HCT116 (cell line): ENCODE data around the gene KRT77.

Experiments
- CEBPB ChIP-seq: IDR thresholded peaks from 2 replicates; pipeline ENCODE4 v1.6.1; 2012; ENCODE audit warnings: low read depth
- EZH2 ChIP-seq: fragments of 200-600 bp; sonication (generic); IDR thresholded peaks from 2 replicates; pipeline ENCODE4 v1.6.1; 2017; ENCODE audit warnings: antibody characterized with exemption, mixed run types
- EZH2phosphoT487 ChIP-seq: fragments of 200-600 bp; IDR thresholded peaks from 2 replicates; pipeline ENCODE4 v1.6.1; 2018; ENCODE audit warnings: antibody characterized with exemption, borderline replicate concordance
- JUND ChIP-seq: IDR thresholded peaks from 2 replicates; pipeline ENCODE4 v1.6.1; 2012
- POLR2A ChIP-seq: IDR thresholded peaks from 2 replicates; pipeline ENCODE4 v1.7.0; 2011; ENCODE audit warnings: borderline replicate concordance; ENCODE audit not compliant: insufficient read depth, insufficient read length; ENCODE audit errors: extremely low read depth
- POLR2AphosphoS5 ChIP-seq: IDR thresholded peaks from 2 replicates; pipeline ENCODE4 v1.6.1; 2011; ENCODE audit warnings: mild to moderate bottlenecking, low read depth, low read length, moderate library complexity
- REST ChIP-seq: IDR thresholded peaks from 2 replicates; pipeline ENCODE4 v1.6.1; 2012; ENCODE audit warnings: low read depth
- TCF7L2 ChIP-seq: IDR thresholded peaks from 2 replicates; pipeline ENCODE4 v1.7.0; 2011; ENCODE audit warnings: borderline replicate concordance, inconsistent platforms; ENCODE audit not compliant: insufficient read depth, insufficient read length; ENCODE audit errors: extremely low read depth
- ZBTB33 ChIP-seq: IDR thresholded peaks from 2 replicates; pipeline ENCODE4 v1.6.1; 2011; ENCODE audit warnings: mild to moderate bottlenecking, low read length, moderate library complexity; ENCODE audit not compliant: insufficient replicate concordance; ENCODE audit errors: extremely low read depth
- ZNF274 ChIP-seq: fragments of 200-500 bp; sonication (Bioruptor generic); IDR thresholded peaks from 2 replicates; pipeline ENCODE4 v1.6.1; 2014; ENCODE audit warnings: mild to moderate bottlenecking, low read depth, low read length, inconsistent platforms
- TF ChIP-seq, protein P1 (sequence below), 3 experiments: fragments of 200-600 bp in 1 of 3; sonication (generic) in 1 of 3; IDR thresholded peaks in 2 of 3; conservative IDR thresholded peaks in 1 of 3; 2 replicates each; pipeline ENCODE4 v1.5.1; 2012 to 2017; ENCODE audit warnings: low read depth in 2 of 3, low read length in 2 of 3, antibody characterized with exemption in 1 of 3, borderline replicate concordance in 1 of 3, control low read depth in 1 of 3, mild to moderate bottlenecking in 1 of 3, mixed read lengths in 1 of 3, mixed run types in 1 of 3, moderate library complexity in 1 of 3; ENCODE audit not compliant: insufficient read depth in 1 of 3
- TF ChIP-seq, protein P2 (sequence below): IDR thresholded peaks from 2 replicates; pipeline ENCODE4 v1.6.1; 2012

DNA sequence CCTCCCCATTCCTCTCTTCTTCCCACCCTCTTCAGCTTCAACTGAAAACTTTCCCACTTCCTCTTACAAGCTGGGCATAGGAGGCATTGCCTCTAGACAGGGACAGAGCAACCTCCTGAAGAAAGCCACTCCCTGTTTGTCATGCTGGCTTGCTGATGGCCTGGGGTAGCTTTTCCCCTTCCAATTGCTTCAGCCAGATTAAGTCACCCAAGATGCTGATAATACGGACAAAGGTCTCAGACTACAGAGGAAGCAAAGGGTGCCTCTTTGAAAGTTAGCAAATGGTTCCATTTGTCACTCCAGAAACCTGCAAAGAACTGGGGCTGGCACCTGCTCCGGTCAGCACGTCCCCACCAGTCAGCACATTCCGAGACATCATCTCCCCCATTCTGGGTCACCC lies 57.3 kb downstream of the KRT77 start:
- TF ChIP-seq, protein P1, sequence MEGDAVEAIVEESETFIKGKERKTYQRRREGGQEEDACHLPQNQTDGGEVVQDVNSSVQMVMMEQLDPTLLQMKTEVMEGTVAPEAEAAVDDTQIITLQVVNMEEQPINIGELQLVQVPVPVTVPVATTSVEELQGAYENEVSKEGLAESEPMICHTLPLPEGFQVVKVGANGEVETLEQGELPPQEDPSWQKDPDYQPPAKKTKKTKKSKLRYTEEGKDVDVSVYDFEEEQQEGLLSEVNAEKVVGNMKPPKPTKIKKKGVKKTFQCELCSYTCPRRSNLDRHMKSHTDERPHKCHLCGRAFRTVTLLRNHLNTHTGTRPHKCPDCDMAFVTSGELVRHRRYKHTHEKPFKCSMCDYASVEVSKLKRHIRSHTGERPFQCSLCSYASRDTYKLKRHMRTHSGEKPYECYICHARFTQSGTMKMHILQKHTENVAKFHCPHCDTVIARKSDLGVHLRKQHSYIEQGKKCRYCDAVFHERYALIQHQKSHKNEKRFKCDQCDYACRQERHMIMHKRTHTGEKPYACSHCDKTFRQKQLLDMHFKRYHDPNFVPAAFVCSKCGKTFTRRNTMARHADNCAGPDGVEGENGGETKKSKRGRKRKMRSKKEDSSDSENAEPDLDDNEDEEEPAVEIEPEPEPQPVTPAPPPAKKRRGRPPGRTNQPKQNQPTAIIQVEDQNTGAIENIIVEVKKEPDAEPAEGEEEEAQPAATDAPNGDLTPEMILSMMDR (IDR thresholded peaks at IDR 0.05 in 2 of 3, conservative IDR thresholded peaks at IDR 0.05 in 1 of 3; ENCODE audit: borderline replicate concordance in 1 of 3, insufficient read depth in 1 of 3, low read depth in 2 of 3, low read length in 2 of 3) = no peak
- TF ChIP-seq REST (no peak), EZH2 (no peak), POLR2A (no peak), ZBTB33 (no peak), JUND (no peak), TCF7L2 (no peak), EZH2phosphoT487 (no peak), ZNF274 (no peak), CEBPB (no peak), POLR2AphosphoS5 (no peak)
- TF ChIP-seq, protein P2, sequence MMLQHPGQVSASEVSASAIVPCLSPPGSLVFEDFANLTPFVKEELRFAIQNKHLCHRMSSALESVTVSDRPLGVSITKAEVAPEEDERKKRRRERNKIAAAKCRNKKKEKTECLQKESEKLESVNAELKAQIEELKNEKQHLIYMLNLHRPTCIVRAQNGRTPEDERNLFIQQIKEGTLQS = no peak
